OCI-LY3 (cell line): Measurements from ENCODE around the gene ARHGAP26.

Experiments
- CTCF ChIP-seq: fragments of 200-600, 300-600 bp; sonication (generic); IDR thresholded peaks from 2 replicates; pipeline ENCODE4 v1.5.1; 2014; ENCODE audit warnings: antibody characterized with exemption, low read length, low read depth
- EZH2phosphoT487 ChIP-seq: fragments of 200-600 bp; shearing (Covaris generic); IDR thresholded peaks from 2 replicates; pipeline ENCODE4 v1.6.1; 2018; ENCODE audit warnings: antibody characterized with exemption, mixed run types, low read depth

DNA sequence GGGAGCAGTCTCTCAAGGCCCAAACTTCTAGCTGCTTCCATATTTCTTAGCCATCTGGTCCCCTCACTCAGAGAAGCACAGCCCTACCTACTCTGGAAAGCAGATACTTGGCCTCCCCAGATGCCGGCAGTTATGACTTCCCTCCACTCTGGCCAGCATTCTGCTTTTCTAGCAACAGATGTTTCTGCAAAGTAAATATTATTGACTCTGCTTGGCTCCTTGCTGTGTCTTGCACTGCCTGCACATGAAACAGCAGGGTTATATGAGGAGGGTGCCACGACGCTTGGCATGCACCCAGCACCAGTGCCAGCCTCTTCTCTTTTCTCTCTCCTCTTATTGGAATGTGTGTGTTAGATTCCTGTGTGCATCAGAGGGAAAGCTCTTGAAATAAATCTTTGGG, 99.7 kb downstream of the ARHGAP26 start:
- TF ChIP-seq CTCF (no peak), EZH2phosphoT487 (no peak)
